K562 (cell line): ENCODE data around the gene DYSF.

ENCODE experiments used
- BRF2 ChIP-seq: IDR thresholded peaks from 3 replicates; pipeline ENCODE4 v1.6.1; 2011; ENCODE audit warnings: borderline replicate concordance, mild to moderate bottlenecking; ENCODE audit not compliant: insufficient read length, insufficient read depth
- HNRNPK ChIP-seq: fragments of 200-400 bp; formaldehyde crosslinking; IDR thresholded peaks from one replicate; pipeline ENCODE4 v1.6.1; 2018; ENCODE audit warnings: mild to moderate bottlenecking, low read depth, low read length; ENCODE audit not compliant: poor library complexity, severe bottlenecking
- KDM1A ChIP-seq, 2 experiments: fragments of 450-650 bp; IDR thresholded peaks; 2 replicates each; pipeline ENCODE4 v1.6.1; 2016; ENCODE audit warnings: mild to moderate bottlenecking in 2 of 2
- RBM34 ChIP-seq: fragments of 200-400 bp; formaldehyde crosslinking; IDR thresholded peaks from 2 replicates; pipeline ENCODE4 v1.6.1; 2018; ENCODE audit warnings: low read length, borderline replicate concordance; ENCODE audit not compliant: insufficient read depth
- STAT6 ChIP-seq: sonication (generic); formaldehyde crosslinking; IDR thresholded peaks from 2 replicates; pipeline ENCODE4 v1.8.1; 2023; ENCODE audit warnings: mild to moderate bottlenecking, missing genetic modification reagents
- XRCC5 ChIP-seq: fragments of 200-400 bp; formaldehyde crosslinking; IDR thresholded peaks from 2 replicates; pipeline ENCODE4 v1.6.1; 2017; ENCODE audit warnings: low read depth, mild to moderate bottlenecking, low read length
- ZNF318 ChIP-seq, 2 experiments: fragments of 450-650 bp; IDR thresholded peaks; 2 replicates each; pipeline ENCODE4 v1.6.1; 2016; ENCODE audit warnings: mild to moderate bottlenecking in 2 of 2, borderline replicate concordance in 1 of 2, low read depth in 1 of 2, moderate library complexity in 1 of 2
- TF ChIP-seq, protein P1 (sequence below), 3 experiments: IDR thresholded peaks in 2 of 3; conservative IDR thresholded peaks in 1 of 3; 2 replicates each; pipeline ENCODE4 v1.5.1; 2011 to 2012; ENCODE audit warnings: low read length in 3 of 3, mild to moderate bottlenecking in 3 of 3, control low read depth in 2 of 3, improper control_type of control experiment in 1 of 3, inconsistent platforms in 1 of 3, low read depth in 1 of 3, mixed read lengths in 1 of 3, moderate library complexity in 1 of 3; ENCODE audit not compliant: insufficient read depth in 2 of 3
- TF ChIP-seq, protein P2 (sequence below): IDR thresholded peaks from 2 replicates; pipeline ENCODE4 v1.6.1; 2016; ENCODE audit warnings: missing genetic modification characterization, missing compliant biosample characterization

GRCh38 chr2:71611247-71611646, 157.9 kb downstream of the DYSF start:
- TF ChIP-seq STAT6 (CRISPR knock-in tag) (no peak), BRF2 (no peak), HNRNPK (no peak), XRCC5 (no peak), RBM34 (no peak), ZNF318 (IDR thresholded peaks at IDR 0.05; ENCODE audit: borderline replicate concordance in 1 of 2, low read depth in 1 of 2) (no peak), KDM1A (IDR thresholded peaks at IDR 0.05) (no peak)
- TF ChIP-seq, protein P1, sequence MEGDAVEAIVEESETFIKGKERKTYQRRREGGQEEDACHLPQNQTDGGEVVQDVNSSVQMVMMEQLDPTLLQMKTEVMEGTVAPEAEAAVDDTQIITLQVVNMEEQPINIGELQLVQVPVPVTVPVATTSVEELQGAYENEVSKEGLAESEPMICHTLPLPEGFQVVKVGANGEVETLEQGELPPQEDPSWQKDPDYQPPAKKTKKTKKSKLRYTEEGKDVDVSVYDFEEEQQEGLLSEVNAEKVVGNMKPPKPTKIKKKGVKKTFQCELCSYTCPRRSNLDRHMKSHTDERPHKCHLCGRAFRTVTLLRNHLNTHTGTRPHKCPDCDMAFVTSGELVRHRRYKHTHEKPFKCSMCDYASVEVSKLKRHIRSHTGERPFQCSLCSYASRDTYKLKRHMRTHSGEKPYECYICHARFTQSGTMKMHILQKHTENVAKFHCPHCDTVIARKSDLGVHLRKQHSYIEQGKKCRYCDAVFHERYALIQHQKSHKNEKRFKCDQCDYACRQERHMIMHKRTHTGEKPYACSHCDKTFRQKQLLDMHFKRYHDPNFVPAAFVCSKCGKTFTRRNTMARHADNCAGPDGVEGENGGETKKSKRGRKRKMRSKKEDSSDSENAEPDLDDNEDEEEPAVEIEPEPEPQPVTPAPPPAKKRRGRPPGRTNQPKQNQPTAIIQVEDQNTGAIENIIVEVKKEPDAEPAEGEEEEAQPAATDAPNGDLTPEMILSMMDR (IDR thresholded peaks at IDR 0.05 in 2 of 3, conservative IDR thresholded peaks at IDR 0.05 in 1 of 3; ENCODE audit: insufficient read depth in 2 of 3, low read depth in 1 of 3, low read length in 3 of 3): no peak
- TF ChIP-seq, protein P2, sequence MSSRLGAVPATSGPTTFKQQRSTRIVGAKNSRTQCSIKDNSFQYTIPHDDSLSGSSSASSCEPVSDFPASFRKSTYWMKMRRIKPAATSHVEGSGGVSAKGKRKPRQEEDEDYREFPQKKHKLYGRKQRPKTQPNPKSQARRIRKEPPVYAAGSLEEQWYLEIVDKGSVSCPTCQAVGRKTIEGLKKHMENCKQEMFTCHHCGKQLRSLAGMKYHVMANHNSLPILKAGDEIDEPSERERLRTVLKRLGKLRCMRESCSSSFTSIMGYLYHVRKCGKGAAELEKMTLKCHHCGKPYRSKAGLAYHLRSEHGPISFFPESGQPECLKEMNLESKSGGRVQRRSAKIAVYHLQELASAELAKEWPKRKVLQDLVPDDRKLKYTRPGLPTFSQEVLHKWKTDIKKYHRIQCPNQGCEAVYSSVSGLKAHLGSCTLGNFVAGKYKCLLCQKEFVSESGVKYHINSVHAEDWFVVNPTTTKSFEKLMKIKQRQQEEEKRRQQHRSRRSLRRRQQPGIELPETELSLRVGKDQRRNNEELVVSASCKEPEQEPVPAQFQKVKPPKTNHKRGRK (tag): no peak
